H4 (cell line): ENCODE results near the gene NXPH3. TPM values are rescaled to one million over a fixed set of nuclear protein-coding genes. Genes with fewer than 3 reads are reported as not detected.

ENCODE experiments used
- DNase-seq: peaks from one replicate; pipeline ENCODE4 v3.0.0-alpha.2; 2015; ENCODE audit warnings: low spot score
- total RNA-seq: library from RNA; depleted of rRNA; stranded (reverse); fragments of >200 nt; shearing (Covaris generic); gene quantifications from 2 replicates; pipeline ENCODE4 v1.2.3, GENCODE V29; 2014

The NXPH3 gene
- total RNA-seq, 1 experiment from 2014 or later = 0.15 TPM

GRCh38 chr17:49576088-49576916, 631 bp downstream of the NXPH3 start:
- no peak for DNase-seq

DNA sequence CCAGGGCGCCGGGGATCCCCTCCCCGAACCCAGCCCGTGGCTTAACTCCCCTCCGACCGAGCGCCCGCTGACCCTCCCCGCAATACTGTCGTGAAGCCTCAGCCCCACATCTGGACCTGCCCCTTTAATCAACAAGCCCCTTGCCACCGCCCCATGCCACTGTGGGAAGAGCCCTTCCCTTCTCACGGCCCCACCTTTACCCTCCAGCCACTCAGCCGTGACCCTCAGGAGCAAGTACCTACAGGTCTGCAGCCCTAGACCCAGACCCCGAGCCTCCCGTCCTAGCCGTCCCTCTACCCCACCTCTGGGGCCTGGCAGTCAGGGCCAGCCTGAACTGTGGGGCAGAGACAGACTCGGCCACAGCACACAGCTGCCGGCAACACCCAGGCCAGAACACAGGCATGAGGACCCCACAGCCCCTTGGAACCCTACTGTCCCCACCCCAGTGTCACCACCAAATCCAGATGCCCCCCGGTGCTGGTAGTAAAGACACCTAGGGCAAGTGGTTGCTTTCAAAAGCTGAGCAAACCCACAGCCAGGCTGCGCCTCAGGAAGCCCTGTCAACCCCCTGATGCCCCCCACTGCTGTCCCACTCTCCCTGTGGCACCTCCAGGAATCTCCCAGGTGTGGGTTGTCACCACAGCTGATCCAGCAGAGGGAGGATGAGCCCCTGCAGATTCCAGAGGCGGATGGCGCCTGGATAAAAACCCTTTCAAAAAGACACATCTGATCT, 1.4 kb downstream of the NXPH3 start:
- no peak for DNase-seq

DNA sequence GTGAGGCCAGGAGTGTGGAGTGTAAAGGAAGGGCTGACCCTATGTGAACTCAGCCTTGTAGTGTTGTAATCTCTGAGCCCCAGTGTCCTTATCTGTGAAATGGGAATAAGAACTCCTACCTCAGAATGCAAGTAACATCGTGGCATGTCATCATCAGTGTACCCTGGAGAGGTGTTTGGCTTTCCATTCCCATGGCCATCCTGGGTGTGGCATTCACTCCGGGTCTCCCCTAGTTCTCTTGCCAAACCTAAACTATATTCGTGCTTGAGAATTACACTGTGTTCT, 1.9 kb downstream of the NXPH3 start:
- DNase-seq = no peak

- DNase-seq = no peak
Observed at GRCh38 chr17:49577963-49578362, 2.3 kb downstream of the NXPH3 start.

GRCh38 chr17:49578414-49578813, 2.7 kb downstream of the NXPH3 start:
- DNase-seq = no peak

- no peak for DNase-seq
Observed at GRCh38 chr17:49578952-49579500, 3.4 kb downstream of the NXPH3 start.

DNA sequence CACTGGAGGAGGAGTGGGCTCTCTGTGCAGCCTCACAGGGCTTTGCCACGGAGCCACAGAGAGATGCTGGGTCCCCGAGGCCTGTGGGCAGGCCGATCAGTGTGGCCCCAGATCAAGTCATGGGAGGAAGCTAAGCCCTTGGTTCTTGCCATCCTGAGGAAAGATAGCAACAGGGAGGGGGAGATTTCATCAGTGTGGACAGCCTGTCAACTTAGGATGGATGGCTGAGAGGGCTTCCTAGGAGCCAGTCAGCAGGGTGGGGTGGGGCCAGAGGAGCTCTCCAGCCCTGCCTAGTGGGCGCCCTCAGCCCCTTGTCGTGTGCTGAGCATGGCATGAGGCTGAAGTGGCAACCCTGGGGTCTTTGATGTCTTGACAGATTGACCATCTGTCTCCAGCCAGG, 3.9 kb downstream of the NXPH3 start:
- DNase-seq = no peak

GRCh38 chr17:49580055-49580721, 4.5 kb downstream of the NXPH3 start:
- DNase-seq = no peak

DNA sequence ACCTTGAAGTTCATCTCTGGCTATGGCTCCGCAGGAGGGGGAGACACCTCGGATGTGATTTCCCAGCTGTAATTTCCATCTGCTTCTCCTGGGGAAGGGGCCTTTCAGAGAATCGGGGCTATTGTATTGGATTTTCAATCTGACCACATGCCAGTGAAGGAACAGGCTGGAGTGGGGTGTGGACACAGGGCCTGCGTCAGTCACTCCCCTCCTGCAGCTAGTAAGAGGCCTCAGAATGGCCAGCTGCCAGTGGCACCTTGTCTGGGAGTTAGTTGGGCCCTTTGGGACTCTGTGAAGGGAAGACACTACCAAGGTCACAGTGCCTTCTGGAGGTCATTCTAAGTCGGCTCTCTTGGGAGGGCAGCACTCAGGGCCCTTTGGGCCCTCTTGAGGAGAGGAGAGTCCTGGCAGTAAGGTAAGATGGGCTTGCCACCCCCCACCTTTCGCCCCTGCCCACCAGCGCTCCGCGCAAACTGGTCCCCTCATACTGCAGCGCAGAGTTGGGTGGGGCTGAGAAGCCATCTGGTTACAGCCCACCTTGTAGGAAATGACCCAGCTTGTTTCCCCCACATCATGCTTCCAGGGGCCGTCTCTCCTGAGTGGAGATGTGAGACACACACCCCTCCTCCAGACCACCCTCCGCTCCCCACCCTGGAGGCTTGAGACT, 5.4 kb downstream of the NXPH3 start:
- no peak for DNase-seq

DNA sequence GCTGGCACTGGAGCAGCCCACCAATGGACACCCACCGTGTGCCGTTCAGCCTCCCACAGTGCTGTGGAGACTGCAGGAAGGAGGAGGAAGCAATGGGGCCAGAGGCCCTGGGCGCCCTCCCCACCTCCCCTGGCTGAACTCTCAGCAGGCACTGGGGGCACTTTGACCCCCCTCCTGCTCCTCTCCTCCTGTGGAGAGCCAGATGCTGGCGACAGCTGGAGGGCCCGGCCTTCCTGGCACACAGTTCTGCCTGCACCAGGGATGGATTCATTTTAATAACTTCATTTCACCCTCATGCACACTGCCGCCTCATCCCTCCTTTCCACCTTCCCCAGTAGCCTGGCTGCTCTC, 6.0 kb downstream of the NXPH3 start:
- DNase-seq = no peak

DNA sequence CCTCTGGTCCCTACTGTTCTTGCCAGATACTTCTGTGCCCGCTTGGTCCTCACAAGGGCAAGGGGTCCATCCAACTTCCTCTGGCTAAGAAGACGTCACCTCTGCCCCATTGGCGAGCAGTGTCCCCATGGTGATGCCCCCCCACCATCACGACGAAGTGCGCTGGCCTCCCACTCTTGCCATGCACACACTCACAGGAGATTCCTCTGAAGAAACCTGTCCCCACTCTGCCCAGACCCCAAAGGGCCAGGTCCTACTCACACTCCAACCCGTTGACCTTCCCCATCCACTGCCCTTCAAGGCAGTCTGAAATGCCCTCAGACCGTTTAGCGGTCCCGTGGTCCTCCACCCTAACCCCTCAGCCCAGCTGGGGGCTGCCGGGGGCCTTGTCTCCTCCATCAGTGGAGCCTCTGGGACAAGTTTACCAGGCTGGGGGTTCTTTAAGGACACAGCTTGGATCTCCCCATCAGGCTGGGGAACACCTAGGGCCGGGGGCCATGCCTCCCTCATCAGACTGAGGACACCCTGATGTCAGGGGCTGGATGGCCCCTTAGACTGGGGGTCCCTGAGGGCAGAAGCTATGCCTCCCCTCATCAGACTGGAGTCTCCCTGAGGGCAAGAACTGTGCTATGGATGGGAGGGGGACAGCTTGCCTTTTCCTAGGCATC, 6.5 kb downstream of the NXPH3 start:
- DNase-seq = no peak

- no peak for DNase-seq
Observed at GRCh38 chr17:49582789-49583188, 7.1 kb downstream of the NXPH3 start.

DNA sequence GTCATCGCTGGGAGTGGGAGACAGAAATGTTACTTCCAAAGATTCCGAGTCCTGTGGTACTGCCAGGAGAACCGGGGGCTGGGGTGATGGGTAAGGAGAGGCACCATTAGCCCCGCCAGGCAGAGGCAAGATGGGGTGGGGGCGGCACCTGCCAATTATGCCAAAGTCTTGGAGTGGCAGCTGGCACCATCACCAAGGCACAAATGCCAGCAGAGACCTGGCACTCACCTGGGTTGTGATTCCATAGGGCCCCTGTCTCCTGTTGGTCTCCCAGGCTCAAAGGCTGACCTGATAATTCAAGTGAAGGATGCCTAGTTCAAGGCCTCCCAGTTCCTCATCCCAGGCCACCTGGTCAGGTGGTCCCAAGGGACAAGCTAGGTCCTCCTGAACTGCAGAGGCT, 7.6 kb downstream of the NXPH3 start:
- DNase-seq = no peak

DNA sequence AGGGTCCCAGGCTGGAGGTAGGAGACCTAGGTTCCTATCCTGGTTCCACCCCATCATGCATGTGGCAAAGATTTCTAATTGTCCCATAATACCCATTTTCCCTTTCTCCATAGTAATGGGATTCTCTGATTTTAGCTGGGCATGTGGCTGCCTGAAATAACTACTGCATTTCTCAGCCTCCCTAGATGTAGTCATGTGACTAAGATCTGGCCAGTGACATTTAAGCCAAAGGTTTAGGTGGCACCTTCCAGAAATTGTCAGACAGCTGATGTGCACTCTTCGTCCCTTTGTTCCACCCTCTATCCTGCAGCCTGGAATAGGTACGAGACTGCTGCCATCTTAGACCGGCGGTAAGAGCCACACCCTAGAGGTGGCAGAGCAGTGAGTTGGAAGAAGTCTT, 8.2 kb downstream of the NXPH3 start:
- no peak for DNase-seq

DNA sequence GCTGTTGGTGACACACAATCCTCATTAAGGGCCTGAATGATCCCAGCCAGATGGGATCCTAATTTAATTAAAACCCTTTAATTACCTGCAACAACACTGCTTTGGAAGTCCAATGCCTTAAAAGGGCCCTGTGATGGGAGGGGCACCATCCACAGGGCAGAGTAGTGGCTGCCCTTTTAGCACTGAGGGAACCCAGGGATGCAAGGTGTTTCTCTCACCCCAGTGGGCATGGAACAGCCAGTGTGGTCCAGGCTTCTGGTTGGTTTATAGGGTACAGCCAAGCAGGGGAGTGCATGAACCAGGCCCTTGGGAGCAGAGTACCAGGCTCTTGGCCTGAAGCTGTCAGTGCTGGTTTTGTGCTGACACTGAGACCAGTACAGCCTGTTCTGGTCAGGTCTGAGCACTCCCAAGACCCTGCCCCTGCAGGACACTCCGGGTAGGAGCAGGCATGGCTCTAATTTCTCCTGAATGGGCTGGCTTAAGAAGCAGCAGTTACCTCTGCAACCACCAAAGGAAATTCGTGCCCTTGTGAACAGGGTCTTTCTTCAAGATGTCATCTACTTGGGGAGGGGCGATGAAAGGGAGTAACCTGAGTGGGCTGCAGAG, 9.9 kb downstream of the NXPH3 start:
- no peak for DNase-seq

DNA sequence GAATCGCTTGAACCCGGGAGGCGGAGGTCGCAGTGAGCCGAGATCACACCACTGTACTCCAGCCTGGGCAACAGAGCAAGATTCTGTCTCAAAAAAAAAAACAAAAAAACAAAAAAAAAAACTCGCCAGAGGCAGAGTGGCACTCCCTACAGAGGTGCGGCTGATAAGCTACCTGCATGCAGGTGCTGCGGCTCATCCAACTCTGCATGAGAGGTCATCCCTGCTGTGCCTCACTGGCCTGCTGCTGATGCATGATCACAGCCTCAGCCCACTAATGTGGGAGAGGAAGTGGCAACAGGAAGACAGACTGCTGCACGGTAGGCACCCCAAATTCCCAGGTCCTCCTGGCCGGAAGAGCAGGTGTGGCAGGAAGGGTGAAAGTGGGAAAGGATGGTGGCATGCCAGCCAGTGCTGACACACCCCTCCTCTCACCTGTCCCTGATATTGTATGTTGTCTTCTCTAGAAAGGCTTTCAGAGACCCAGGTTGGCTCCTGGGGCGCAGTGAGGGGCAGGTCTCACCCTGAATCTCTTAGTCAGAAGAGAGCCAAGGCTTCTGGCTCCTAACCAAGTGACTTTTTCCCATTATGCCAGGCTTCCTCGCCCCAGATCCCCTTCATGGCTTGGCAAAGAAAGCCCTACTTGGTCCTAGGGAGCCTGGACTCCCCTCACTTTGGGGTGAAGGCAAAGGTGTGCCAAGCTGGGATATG, 11.8 kb downstream of the NXPH3 start:
- no peak for DNase-seq

- no peak for DNase-seq
Observed at GRCh38 chr17:49588312-49588711, 12.6 kb downstream of the NXPH3 start.

GRCh38 chr17:49588726-49589576, 13.3 kb downstream of the NXPH3 start:
- no peak for DNase-seq

DNA sequence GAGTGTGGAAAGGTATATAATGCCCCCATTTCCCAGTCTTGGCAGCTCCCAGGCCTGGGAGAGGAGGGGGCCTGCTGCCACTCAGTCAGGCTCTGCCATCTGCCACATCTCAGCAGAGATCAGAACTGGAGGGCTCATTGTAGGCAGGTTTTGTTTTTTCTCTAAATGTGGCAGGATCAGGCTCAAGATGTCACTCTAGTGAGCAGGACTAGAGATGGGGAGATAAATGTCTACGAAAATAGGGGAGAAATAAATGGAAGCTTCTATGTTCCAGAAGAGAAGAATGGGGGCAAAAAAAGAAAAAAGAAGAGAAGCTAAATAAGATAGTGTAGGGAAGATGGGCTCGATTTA, 13.9 kb downstream of the NXPH3 start:
- no peak for DNase-seq

DNA sequence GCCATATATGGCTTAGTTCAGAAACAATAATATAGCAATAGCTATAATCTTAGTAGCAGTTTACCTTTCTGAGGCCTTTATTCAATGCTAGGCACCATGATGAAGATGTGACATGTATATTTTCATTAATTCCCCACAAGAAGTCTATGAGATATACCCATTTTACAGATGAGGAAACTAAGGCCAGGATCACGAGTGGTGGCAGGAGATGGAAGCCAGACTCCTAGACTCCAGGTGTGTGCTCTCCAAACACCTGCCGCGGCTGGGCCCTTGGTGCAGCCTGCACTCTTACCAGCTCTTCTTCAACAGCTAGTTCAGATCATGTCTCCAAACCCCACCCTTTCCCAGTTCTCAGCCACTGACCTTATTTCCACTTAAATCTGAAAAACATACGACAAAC, 15.2 kb downstream of the NXPH3 start:
- no peak for DNase-seq
